IMR-90 (cell line): Measurements from ENCODE around the gene SLC51A. TPM values are rescaled to one million over a fixed set of nuclear protein-coding genes. Genes with fewer than 3 reads are reported as not detected.

Experiments used
- ATAC-seq: fragments of 200-7000 bp; cut with Tn5 transposase; 2 replicates; pipeline ENCODE4 v1.9.1; 2020; ENCODE audit warnings: low read depth, mild to moderate bottlenecking, moderate library complexity
- BruUV-seq: library from RNA; stranded (reverse); fragments of 400-500 nt; replicated peaks from 2 replicates; lab custom pipeline; 2021; lab: Mats Ljungman, UMichigan
- CTCF ChIA-PET: fragments of 300-600 bp; formaldehyde crosslinking; extraction: SDS; loops from one replicate; lab custom pipeline; 2021; ENCODE audit warnings: antibody characterized with exemption; lab: Yijun Ruan, JAX
- POLR2A ChIA-PET: fragments of 300-600 bp; sonication (Branson Sonifier 250); formaldehyde crosslinking; loops from one replicate; lab custom pipeline; 2022; ENCODE audit warnings: antibody characterized with exemption; ENCODE audit not compliant: unreplicated experiment; lab: Charles Lee
- DNase-seq: peaks from one replicate; pipeline ENCODE4 v3.0.0; 2013
- H2AFZ ChIP-seq: replicated peaks from 2 replicates; pipeline ENCODE3; 2013; ENCODE audit warnings: low read length, mild to moderate bottlenecking; ENCODE audit not compliant: poor library complexity
- H2AK5ac ChIP-seq: 2 replicates; pipeline ENCODE4 v1.6.1; 2013; ENCODE audit warnings: low read depth, low read length, inconsistent platforms
- H2AK9ac ChIP-seq: replicated peaks from 2 replicates; pipeline ENCODE3; 2013; ENCODE audit warnings: mild to moderate bottlenecking, low read depth, low read length, moderate library complexity; ENCODE audit not compliant: poor library complexity
- H2BK120ac ChIP-seq: 2 replicates; pipeline ENCODE4 v1.6.1; 2013; ENCODE audit warnings: low read depth, low read length, inconsistent platforms
- H2BK15ac ChIP-seq: 3 replicates; pipeline ENCODE4 v1.6.1; 2013; ENCODE audit warnings: low read depth, low read length, inconsistent platforms
- H2BK20ac ChIP-seq: 2 replicates; pipeline ENCODE4 v1.6.1; 2013; ENCODE audit warnings: low read depth, mild to moderate bottlenecking, inconsistent platforms, low read length, moderate library complexity
- H2BK5ac ChIP-seq: 2 replicates; pipeline ENCODE4 v1.6.1; 2013; ENCODE audit warnings: mild to moderate bottlenecking, low read depth, low read length, inconsistent platforms; ENCODE audit not compliant: poor library complexity, severe bottlenecking
- H3K14ac ChIP-seq: replicated peaks from 2 replicates; pipeline ENCODE4 v1.6.1; 2013; ENCODE audit warnings: low read depth, low read length, inconsistent platforms
- H3K18ac ChIP-seq: 2 replicates; pipeline ENCODE4 v1.6.1; 2013; ENCODE audit warnings: low read depth, low read length, control low read depth
- H3K23ac ChIP-seq: 2 replicates; pipeline ENCODE4 v1.6.1; 2013; ENCODE audit warnings: low read depth, low read length, inconsistent platforms
- H3K27ac ChIP-seq: 2 replicates; pipeline ENCODE4 v1.5.1; 2013; ENCODE audit warnings: mild to moderate bottlenecking, control low read depth, low read length; ENCODE audit not compliant: insufficient read depth
- H3K27me3 ChIP-seq: 2 replicates; pipeline ENCODE4 v1.6.1; 2013; ENCODE audit warnings: low read length; ENCODE audit not compliant: control insufficient read depth, insufficient read depth
- H3K36me3 ChIP-seq: 2 replicates; pipeline ENCODE4 v1.6.1; 2013; ENCODE audit warnings: low read length, mixed read lengths; ENCODE audit not compliant: control insufficient read depth, insufficient read depth
- H3K4ac ChIP-seq: 2 replicates; pipeline ENCODE4 v1.6.1; 2013; ENCODE audit warnings: low read depth, low read length, inconsistent platforms
- H3K4me1 ChIP-seq: 2 replicates; pipeline ENCODE4 v1.6.1; 2013; ENCODE audit warnings: low read length, mixed read lengths; ENCODE audit not compliant: control insufficient read depth, insufficient read depth
- H3K4me2 ChIP-seq: 2 replicates; pipeline ENCODE4 v1.6.1; 2013; ENCODE audit warnings: low read depth, mild to moderate bottlenecking, control low read depth, low read length, moderate library complexity
- H3K4me3 ChIP-seq: 2 replicates; pipeline ENCODE4 v1.5.1; 2013; ENCODE audit warnings: low read depth, mild to moderate bottlenecking, control low read depth, low read length, moderate library complexity; ENCODE audit not compliant: insufficient read depth
- H3K56ac ChIP-seq: 2 replicates; pipeline ENCODE4 v1.6.1; 2013; ENCODE audit warnings: low read length, inconsistent platforms; ENCODE audit not compliant: insufficient read depth; ENCODE audit errors: extremely low read depth
- H3K79me1 ChIP-seq, 2 experiments: 2 replicates each; pipeline ENCODE4 v1.6.1; 2013; ENCODE audit warnings: low read length in 2 of 2, inconsistent platforms in 1 of 2, low read depth in 1 of 2
- H3K9ac ChIP-seq: 2 replicates; pipeline ENCODE4 v1.6.1; 2013; ENCODE audit warnings: low read depth, low read length, control low read depth
- H3K9me1 ChIP-seq: 2 replicates; pipeline ENCODE4 v1.6.1; 2013; ENCODE audit warnings: low read length, inconsistent platforms; ENCODE audit not compliant: insufficient read depth
- H3K9me3 ChIP-seq: 2 replicates; pipeline ENCODE4 v1.6.1; 2013; ENCODE audit warnings: low read length; ENCODE audit not compliant: control insufficient read depth, insufficient read depth
- H4K20me1 ChIP-seq: 2 replicates; pipeline ENCODE4 v1.6.1; 2013; ENCODE audit warnings: low read length, inconsistent platforms; ENCODE audit not compliant: insufficient read depth
- H4K5ac ChIP-seq: 2 replicates; pipeline ENCODE4 v1.6.1; 2013; ENCODE audit warnings: mild to moderate bottlenecking, low read depth, low read length, control low read depth
- H4K8ac ChIP-seq, 2 experiments: 2 replicates each; pipeline ENCODE4 v1.6.1; 2013; ENCODE audit warnings: low read depth in 2 of 2, low read length in 2 of 2, control low read depth in 1 of 2, inconsistent platforms in 1 of 2
- H4K91ac ChIP-seq: 2 replicates; pipeline ENCODE4 v1.6.1; 2013; ENCODE audit warnings: low read depth, low read length, inconsistent platforms; ENCODE audit not compliant: insufficient read depth
- BHLHE40 ChIP-seq: fragments of 150-350 bp; IDR thresholded peaks from 2 replicates; pipeline ENCODE4 v1.6.1; 2016; ENCODE audit warnings: mild to moderate bottlenecking, low read depth, low read length
- CEBPB ChIP-seq: IDR thresholded peaks from 2 replicates; pipeline ENCODE4 v1.6.1; 2012; ENCODE audit warnings: low read depth, low read length, improper control_type of control experiment
- CHD1 ChIP-seq: IDR thresholded peaks from 2 replicates; pipeline ENCODE4 v1.6.1; 2012; ENCODE audit warnings: low read depth, low read length, improper control_type of control experiment
- CTCF ChIP-seq: conservative IDR thresholded peaks from 2 replicates; pipeline ENCODE4 v1.5.1; 2012; ENCODE audit warnings: mild to moderate bottlenecking, low read depth, low read length, improper control_type of control experiment
- FOS ChIP-seq: fragments of 150-350 bp; IDR thresholded peaks from 2 replicates; pipeline ENCODE4 v1.6.1; 2016; ENCODE audit warnings: low read depth, low read length
- MAFK ChIP-seq: IDR thresholded peaks from 2 replicates; pipeline ENCODE4 v1.6.1; 2012; ENCODE audit warnings: low read depth, low read length, improper control_type of control experiment
- MAZ ChIP-seq: IDR thresholded peaks from 2 replicates; pipeline ENCODE4 v1.6.1; 2012; ENCODE audit warnings: low read depth, mild to moderate bottlenecking, low read length, improper control_type of control experiment, moderate library complexity, borderline replicate concordance
- NFE2L2 ChIP-seq: fragments of 150-350 bp; IDR thresholded peaks from 2 replicates; pipeline ENCODE4 v1.6.1; 2016; ENCODE audit warnings: low read depth, mild to moderate bottlenecking, low read length
- POLR2A ChIP-seq: IDR thresholded peaks from 2 replicates; pipeline ENCODE4 v1.6.1; 2012; ENCODE audit warnings: mild to moderate bottlenecking, low read depth, low read length
- WGBS, 2 experiments: methylation state at CpG; one replicate each; pipeline versions ENCODE4 v1.1.5 to v1.1.7; 2013; ENCODE audit warnings: missing lambda C conversion rate in 2 of 2; ENCODE audit not compliant: insufficient read length in 1 of 2; ENCODE audit errors: extremely low coverage in 2 of 2; 5-methylcytosine and 5-hydroxymethylcytosine counted together
- dilution Hi-C: fragments of 300-500 bp; cut with HindIII; formaldehyde crosslinking; loops from one replicate; pipeline ENCODE4 v1.14.3; 2018; ENCODE audit warnings: low sequenced_read_pairs; ENCODE audit not compliant: unreplicated experiment
- in situ Hi-C: fragments of 300-500 bp; cut with MboI; formaldehyde crosslinking; loops from 3 replicates; pipeline ENCODE4 v1.14.3; 2019; ENCODE audit warnings: low sequenced_read_pairs, inconsistent platforms, mixed read lengths
- intact Hi-C: fragments of 100-400 bp; cut with micrococcal nuclease; formaldehyde crosslinking; loops from 2 replicates; pipeline ENCODE4 v1.10.0; 2022
- polyA plus RNA-seq, 3 experiments: library from polyadenylated mRNA; depleted of rRNA; stranded (reverse); fragments of >200 nt; gene quantifications; 2 replicates each; pipeline ENCODE4 v1.2.3, GENCODE V29; 2012; ENCODE audit warnings: low replicate concordance in 1 of 3
- total RNA-seq: library from RNA; depleted of rRNA; stranded (reverse); fragments of >200 nt; gene quantifications from 2 replicates; pipeline ENCODE4 v1.2.3, GENCODE V29; 2012

The SLC51A gene
- total and polyA plus RNA-seq, 2 of the 4 experiments (the other 2 are of a cell fraction): not detected

- in situ Hi-C loops: no loop called here
- ATAC-seq (no peak), DNase-seq (no peak)
- no peak overlapping the region for H2BK20ac ChIP-seq
- ChIA-PET CTCF (interaction anchor here (0.7 kb wide), 1 partner anchor 492 kb away, joined by 3 read pairs; no protein-coding TSS in a partner anchor), POLR2A (interaction anchor here (0.6 kb wide), 1 partner anchor 119 kb away, joined by 3 read pairs; no protein-coding TSS in a partner anchor)
- no peak overlapping the region for H3K14ac ChIP-seq
- peak overlapping the region; percentile 58 for H2AFZ ChIP-seq
- H3K4me3 ChIP-seq: no peak overlapping the region
- H3K27ac ChIP-seq: no peak overlapping the region
- no peak for TF ChIP-seq NFE2L2
- no peak for TF ChIP-seq CTCF
- no peak for TF ChIP-seq MAZ
- TF ChIP-seq CHD1: no peak
- no peak for TF ChIP-seq CEBPB
- TF ChIP-seq MAFK: no peak
- no peak for TF ChIP-seq POLR2A
- TF ChIP-seq FOS: no peak
- TF ChIP-seq BHLHE40: no peak
- no peak overlapping the region for H2BK120ac ChIP-seq
- H4K20me1 ChIP-seq: no peaks in the 10 kb centered on the region
- no peaks in the 10 kb centered on the region for H3K9me1 ChIP-seq
- H2BK15ac ChIP-seq: no peak overlapping the region
- peak overlapping the region; percentile 37; the same call in 1 of the 2 replicates for H4K91ac ChIP-seq
- H3K23ac ChIP-seq: no peak overlapping the region
- H3K9me3 ChIP-seq: no peaks in the 10 kb centered on the region
- H3K56ac ChIP-seq: no peak overlapping the region
- no peak overlapping the region for H3K4me2 ChIP-seq
- H4K8ac ChIP-seq: no peak overlapping the region
- H3K27me3 ChIP-seq: no peaks in the 10 kb centered on the region
- peak overlapping the region; percentile 72 for H2AK9ac ChIP-seq
- no peak overlapping the region for H3K9ac ChIP-seq
- H3K36me3 ChIP-seq: no peaks in the 10 kb centered on the region
- no peak overlapping the region for H4K5ac ChIP-seq
- BruUV-seq: no TSS peak
- no peak overlapping the region for H2AK5ac ChIP-seq
- H3K79me1 ChIP-seq: no peaks in the 10 kb centered on the region
- H3K4me1 ChIP-seq: no peaks in the 10 kb centered on the region
- dilution Hi-C loops: loop anchor here (25.0 kb wide), 1 partner anchor 132 kb away; no protein-coding TSS in a partner anchor
- no peak overlapping the region for H3K18ac ChIP-seq
- intact Hi-C loops: no loop called here
- WGBS, 2 experiments: no CpG with 5 or more reads among the region's 13 CpGs
- H3K4ac ChIP-seq: no peak overlapping the region
- H2BK5ac ChIP-seq: no peak overlapping the region
Observed at GRCh38 chr3:196193736-196194541, 22.4 kb upstream of the SLC51A start.
